ENCODE measurements around the gene IL17C.
"Not testable (repeated sequence)": the region's sequence is repeated elsewhere in the genome, so short reads cannot be mapped to it uniquely, and the experiment has no call there.

Gene IL17C

GRCh38 chr16:88605186-88606147 lies 32.9 kb upstream of the IL17C start:
- ATAC-seq (ENCODE audit: insufficient read depth, low read depth) (no peak), DNase-seq (no peak)
- Histone ChIP-seq H3K4me3 (ENCODE audit: low read depth in 1 of 2, low read length in 2 of 2) (no peak overlapping the region), H3K36me3 (ENCODE audit: insufficient read depth, low read length) (peaks cover 87% of the 10 kb centered on the region), H3K4me1 (ENCODE audit: insufficient read depth, low read length) (no peaks in the 10 kb centered on the region), H2AFZ (ENCODE audit: low read depth, low read length) (no peak overlapping the region), H3K9me3 (ENCODE audit: insufficient read depth, low read length, severe bottlenecking) (no peaks in the 10 kb centered on the region), H3K9ac (ENCODE audit: low read depth, low read length) (no peak overlapping the region), H3K4me2 (ENCODE audit: insufficient read depth, low read length) (no peak overlapping the region), H3K27me3 (ENCODE audit: insufficient read depth, low read length, poor library complexity) (no peaks in the 10 kb centered on the region), H4K20me1 (ENCODE audit: insufficient read depth, low read length) (peaks cover 29% of the 10 kb centered on the region), H3K27ac (ENCODE audit: low read length) (no peak overlapping the region), H3K79me2 (ENCODE audit: insufficient read depth, low read length) (peaks cover 38% of the 10 kb centered on the region)
- TF ChIP-seq CTCF (IDR thresholded peaks at IDR 0.05; ENCODE audit: borderline replicate concordance, extremely low read depth, low read length, poor library complexity, severe bottlenecking) = no peak
- TF ChIP-seq EZH2 (IDR thresholded peaks at IDR 0.05; ENCODE audit: borderline replicate concordance, low read depth, low read length, severe bottlenecking) = no peak

- TF ChIP-seq CTCF (IDR thresholded peaks at IDR 0.05; ENCODE audit: borderline replicate concordance, extremely low read depth, low read length, poor library complexity, severe bottlenecking) (no peak), EZH2 (IDR thresholded peaks at IDR 0.05; ENCODE audit: borderline replicate concordance, low read depth, low read length, severe bottlenecking) (no peak)
- no peaks in the 10 kb centered on the region for H3K4me1 ChIP-seq (ENCODE audit: insufficient read depth, low read length)
These were observed 32.1 kb upstream of the IL17C start for GRCh38 chr16:88606148-88606757.

GRCh38 chr16:88608076-88608475 lies 30.3 kb upstream of the IL17C start:
- ATAC-seq (ENCODE audit: insufficient read depth, low read depth) = no peak
- Histone ChIP-seq H3K27me3 (ENCODE audit: insufficient read depth, low read length, poor library complexity) (no peaks in the 10 kb centered on the region), H3K79me2 (ENCODE audit: insufficient read depth, low read length) (peaks cover 24% of the 10 kb centered on the region), H3K27ac (ENCODE audit: low read length) (no peak overlapping the region), H3K4me3 (ENCODE audit: low read depth in 1 of 2, low read length in 2 of 2) (no peak overlapping the region), H3K9ac (ENCODE audit: low read depth, low read length) (no peak overlapping the region), H3K4me1 (ENCODE audit: insufficient read depth, low read length) (no peaks in the 10 kb centered on the region), H2AFZ (ENCODE audit: low read depth, low read length) (no peak overlapping the region), H3K36me3 (ENCODE audit: insufficient read depth, low read length) (peaks cover 85% of the 10 kb centered on the region), H3K4me2 (ENCODE audit: insufficient read depth, low read length) (no peak overlapping the region), H4K20me1 (ENCODE audit: insufficient read depth, low read length) (peaks cover 26% of the 10 kb centered on the region), H3K9me3 (ENCODE audit: insufficient read depth, low read length, severe bottlenecking) (no peaks in the 10 kb centered on the region)
- no peak for DNase-seq
- TF ChIP-seq EZH2 (IDR thresholded peaks at IDR 0.05; ENCODE audit: borderline replicate concordance, low read depth, low read length, severe bottlenecking) (no peak), CTCF (IDR thresholded peaks at IDR 0.05; ENCODE audit: borderline replicate concordance, extremely low read depth, low read length, poor library complexity, severe bottlenecking) (no peak)

More at GRCh38 chr16:88606148-88606757, 32.1 kb upstream of the IL17C start:
- peaks cover 31% of the 10 kb centered on the region for H4K20me1 ChIP-seq (ENCODE audit: insufficient read depth, low read length)
- H3K36me3 ChIP-seq (ENCODE audit: insufficient read depth, low read length) = peaks cover 87% of the 10 kb centered on the region
- DNase-seq (no peak), ATAC-seq (ENCODE audit: insufficient read depth, low read depth) (no peak)
- H3K9ac ChIP-seq (ENCODE audit: low read depth, low read length) = no peak overlapping the region
- no peaks in the 10 kb centered on the region for H3K9me3 ChIP-seq (ENCODE audit: insufficient read depth, low read length, severe bottlenecking)
- H2AFZ ChIP-seq (ENCODE audit: low read depth, low read length) = no peak overlapping the region
- H3K27me3 ChIP-seq (ENCODE audit: insufficient read depth, low read length, poor library complexity) = no peaks in the 10 kb centered on the region
- H3K4me2 ChIP-seq (ENCODE audit: insufficient read depth, low read length) = no peak overlapping the region
- H3K4me3 ChIP-seq (ENCODE audit: low read depth in 1 of 2, low read length in 2 of 2) = no peak overlapping the region
- no peak overlapping the region for H3K27ac ChIP-seq (ENCODE audit: low read length)
- peaks cover 34% of the 10 kb centered on the region for H3K79me2 ChIP-seq (ENCODE audit: insufficient read depth, low read length)

GRCh38 chr16:88609426-88609825 lies 28.9 kb upstream of the IL17C start:
- H3K9ac ChIP-seq (ENCODE audit: low read depth, low read length); DNase-seq; H2AFZ ChIP-seq (ENCODE audit: low read depth, low read length); ATAC-seq (ENCODE audit: insufficient read depth, low read depth); H3K27me3 ChIP-seq (ENCODE audit: insufficient read depth, low read length, poor library complexity); H3K27ac ChIP-seq (ENCODE audit: low read length); H3K4me2 ChIP-seq (ENCODE audit: insufficient read depth, low read length); H3K4me1 ChIP-seq (ENCODE audit: insufficient read depth, low read length); H3K9me3 ChIP-seq (ENCODE audit: insufficient read depth, low read length, severe bottlenecking); H3K4me3 ChIP-seq (ENCODE audit: low read depth in 1 of 2, low read length in 2 of 2): not testable (repeated sequence)
- H4K20me1 ChIP-seq (ENCODE audit: insufficient read depth, low read length) = peaks cover 35% of the 10 kb centered on the region
- peaks cover 92% of the 10 kb centered on the region for H3K36me3 ChIP-seq (ENCODE audit: insufficient read depth, low read length)
- H3K79me2 ChIP-seq (ENCODE audit: insufficient read depth, low read length) = peaks cover 37% of the 10 kb centered on the region
